GM23338 (cell line): ENCODE measurements around the gene PRKCH. TPM values are rescaled to one million over a fixed set of nuclear protein-coding genes. Genes with fewer than 3 reads are reported as not detected.

Experiments used
- ATAC-seq: fragments of 200-7000 bp; cut with Tn5 transposase; 3 replicates; pipeline ENCODE4 v1.9.1; 2020
- DNase-seq: peaks from one replicate; pipeline ENCODE4 v3.0.0-alpha.2; 2015; ENCODE audit warnings: low spot score
- H2AFZ ChIP-seq: fragments of 200-600 bp; sonication (generic); 2 replicates; pipeline ENCODE4 v1.8.0; 2016; ENCODE audit warnings: antibody characterized with exemption, mild to moderate bottlenecking, moderate library complexity
- H3F3A ChIP-seq: fragments of 200-600 bp; sonication (generic); replicated peaks from 2 replicates; pipeline ENCODE4 v1.8.0; 2017; ENCODE audit warnings: antibody characterized with exemption, mixed run types, low read depth
- H3K27ac ChIP-seq: fragments of 200-600 bp; sonication (generic); 2 replicates; pipeline ENCODE4 v1.6.1; 2016; ENCODE audit warnings: low read depth
- H3K27me3 ChIP-seq: fragments of 200-600 bp; sonication (generic); 2 replicates; pipeline ENCODE4 v1.8.0; 2016; ENCODE audit warnings: mild to moderate bottlenecking, mixed run types, moderate library complexity; ENCODE audit not compliant: insufficient read depth
- H3K36me3 ChIP-seq: fragments of 200-600 bp; sonication (generic); 2 replicates; pipeline ENCODE4 v1.8.0; 2016; ENCODE audit warnings: mild to moderate bottlenecking; ENCODE audit not compliant: insufficient read depth
- H3K4me1 ChIP-seq: fragments of 200-600 bp; sonication (generic); 2 replicates; pipeline ENCODE4 v1.8.0; 2016; ENCODE audit warnings: mild to moderate bottlenecking, moderate library complexity; ENCODE audit not compliant: insufficient read depth
- H3K4me2 ChIP-seq: fragments of 200-600 bp; sonication (generic); 2 replicates; pipeline ENCODE4 v1.7.1; 2017; ENCODE audit warnings: mixed run types
- H3K4me3 ChIP-seq: fragments of 200-600 bp; sonication (generic); 2 replicates; pipeline ENCODE4 v1.6.1; 2016; ENCODE audit warnings: mixed run types
- H3K79me2 ChIP-seq: fragments of 200-600 bp; sonication (generic); replicated peaks from 2 replicates; pipeline ENCODE4 v1.8.0; 2017; ENCODE audit warnings: mild to moderate bottlenecking; ENCODE audit not compliant: insufficient read depth
- H3K9me2 ChIP-seq: fragments of 200-600 bp; sonication (generic); 2 replicates; pipeline ENCODE4 v1.8.0; 2017; ENCODE audit not compliant: insufficient read depth
- H4K20me1 ChIP-seq: fragments of 200-600 bp; sonication (generic); replicated peaks from 2 replicates; pipeline ENCODE4 v1.8.0; 2017; ENCODE audit warnings: mild to moderate bottlenecking; ENCODE audit not compliant: insufficient read depth
- H3K27ac Mint-ChIP-seq: 2 replicates; pipeline ENCODE4 v1.8.0; 2020; ENCODE audit warnings: inconsistent platforms, mild to moderate bottlenecking, moderate library complexity, mixed read lengths
- H3K27me3 Mint-ChIP-seq: 3 replicates; pipeline ENCODE4 v1.8.0; 2022; ENCODE audit warnings: low read depth, mild to moderate bottlenecking, moderate library complexity, mixed read lengths, inconsistent platforms; ENCODE audit not compliant: insufficient read depth, poor library complexity
- H3K36me3 Mint-ChIP-seq: 3 replicates; pipeline ENCODE4 v1.8.0; 2021; ENCODE audit warnings: low read depth, mild to moderate bottlenecking, inconsistent platforms, moderate library complexity, mixed read lengths
- H3K4me1 Mint-ChIP-seq: 3 replicates; pipeline ENCODE4 v1.8.0; 2020; ENCODE audit warnings: mild to moderate bottlenecking, inconsistent platforms, mixed read lengths
- H3K4me3 Mint-ChIP-seq: 3 replicates; pipeline ENCODE4 v1.8.0; 2021; ENCODE audit warnings: moderate library complexity, mild to moderate bottlenecking, inconsistent platforms, mixed read lengths
- H3K9me3 Mint-ChIP-seq: 3 replicates; pipeline ENCODE4 v1.8.0; 2020; ENCODE audit warnings: moderate library complexity, mild to moderate bottlenecking, inconsistent platforms, mixed read lengths
- CREB1 ChIP-seq: fragments of 250-450 bp; sonication (Bioruptor Pico); IDR thresholded peaks from 2 replicates; pipeline ENCODE4 v1.5.0; 2020; ENCODE audit warnings: low read depth, mild to moderate bottlenecking, moderate library complexity
- ETS1 ChIP-seq: IDR thresholded peaks from 2 replicates; pipeline ENCODE4 v1.6.1; 2016; ENCODE audit warnings: antibody characterized with exemption
- EZH2phosphoT487 ChIP-seq: fragments of 200-600 bp; sonication (generic); IDR thresholded peaks from one replicate; pipeline ENCODE4 v1.8.1; 2018; ENCODE audit warnings: antibody characterized with exemption; ENCODE audit not compliant: unreplicated experiment
- NANOG ChIP-seq: IDR thresholded peaks from 2 replicates; pipeline ENCODE4 v1.6.1; 2016; ENCODE audit warnings: antibody characterized with exemption, borderline replicate concordance
- POLR2AphosphoS5 ChIP-seq: IDR thresholded peaks from 2 replicates; pipeline ENCODE4 v1.6.1; 2016; ENCODE audit warnings: antibody characterized with exemption, low read depth
- REST ChIP-seq: IDR thresholded peaks from one replicate; pipeline ENCODE4 v1.6.1; 2018; ENCODE audit warnings: antibody characterized with exemption; ENCODE audit not compliant: unreplicated experiment
- STAT1 ChIP-seq: IDR thresholded peaks from one replicate; pipeline ENCODE4 v1.6.1; 2016; ENCODE audit warnings: antibody characterized with exemption; ENCODE audit not compliant: unreplicated experiment
- ZNF114 ChIP-seq: fragments of 250-450 bp; sonication (Bioruptor Pico); IDR thresholded peaks from 2 replicates; pipeline ENCODE4 v1.5.0; 2020; ENCODE audit warnings: mild to moderate bottlenecking, moderate library complexity
- ZNF331 ChIP-seq: fragments of 250-450 bp; sonication (Bioruptor Pico); IDR thresholded peaks from 2 replicates; pipeline ENCODE4 v1.5.0; 2020; ENCODE audit warnings: low read depth, mild to moderate bottlenecking, moderate library complexity
- polyA plus RNA-seq: library from polyadenylated mRNA; unstranded; fragments of >200 nt; fragmentation: Nextera tagmentation; extraction: Ambion mirVana; gene quantifications from 2 replicates; pipeline ENCODE4 v1.2.1, GENCODE V29; 2016
- total RNA-seq: library from RNA; depleted of rRNA; stranded (reverse); fragments of >200 nt; shearing (Covaris generic); gene quantifications from 2 replicates; pipeline ENCODE4 v1.2.3, GENCODE V29; 2014

The PRKCH gene
- total and polyA plus RNA-seq, 2 experiments from 2014 or later: 5.4 to 10.1 TPM

GRCh38 chr14:61420326-61420725 lies 98.9 kb downstream of the PRKCH start (continued):
- TF ChIP-seq EZH2phosphoT487: no peak
- no peak for TF ChIP-seq NANOG
- no peak for TF ChIP-seq ETS1
- TF ChIP-seq ZNF331 (CRISPR knock-in tag): no peak
- TF ChIP-seq ZNF114 (CRISPR knock-in tag): no peak
- no peak for TF ChIP-seq POLR2AphosphoS5
- TF ChIP-seq CREB1 (CRISPR knock-in tag): no peak
- no peak for TF ChIP-seq REST

- H3K4me3 ChIP-seq: no peak overlapping the region
- DNase-seq: no peak
- Mint-ChIP-seq H3K27ac (no peak overlapping the region), H3K36me3 (peaks cover 3% of the 10 kb centered on the region; the same call in 1 of the 3 replicates), H3K4me1 (peaks cover 9% of the 10 kb centered on the region; the same call in 2 of the 3 replicates), H3K4me3 (no peak overlapping the region), H3K9me3 (peaks cover 6% of the 10 kb centered on the region; the same call in 1 of the 3 replicates), H3K27me3 (peaks cover 3% of the 10 kb centered on the region)
- H3F3A ChIP-seq: no peaks in the 10 kb centered on the region
- no peaks in the 10 kb centered on the region; the same call in 1 of the 2 replicates for H3K4me1 ChIP-seq
- H4K20me1 ChIP-seq: no peaks in the 10 kb centered on the region
- no peak overlapping the region for H2AFZ ChIP-seq
- no peak for ATAC-seq
- H3K79me2 ChIP-seq: no peaks in the 10 kb centered on the region
- no peak overlapping the region for H3K4me2 ChIP-seq
- H3K36me3 ChIP-seq: no peaks in the 10 kb centered on the region
- H3K27ac ChIP-seq: no peak overlapping the region
- H3K9me2 ChIP-seq: no peaks in the 10 kb centered on the region; the same call in 1 of the 2 replicates
- TF ChIP-seq ZNF114 (CRISPR knock-in tag) (no peak), EZH2phosphoT487 (no peak)
- no peaks in the 10 kb centered on the region for H3K27me3 ChIP-seq
Observed at GRCh38 chr14:61421212-61421923, 100.0 kb downstream of the PRKCH start.

- ATAC-seq (no peak), DNase-seq (no peak)
- H3K4me2 ChIP-seq: no peak overlapping the region
- H3K4me1 ChIP-seq: peaks cover 8% of the 10 kb centered on the region
- Mint-ChIP-seq H3K4me1 (peaks cover 24% of the 10 kb centered on the region), H3K27me3 (no peaks in the 10 kb centered on the region), H3K9me3 (peaks cover 7% of the 10 kb centered on the region; the same call in 2 of the 3 replicates), H3K36me3 (peaks cover 3% of the 10 kb centered on the region; the same call in 1 of the 3 replicates), H3K27ac (no peak overlapping the region), H3K4me3 (no peak overlapping the region)
- no peak overlapping the region for H3K27ac ChIP-seq
- H4K20me1 ChIP-seq: no peaks in the 10 kb centered on the region
- no peaks in the 10 kb centered on the region for H3K79me2 ChIP-seq
- TF ChIP-seq ETS1 (no peak), STAT1 (no peak), CREB1 (CRISPR knock-in tag) (no peak)
- H3K9me2 ChIP-seq: no peaks in the 10 kb centered on the region; the same call in 1 of the 2 replicates
- H2AFZ ChIP-seq: no peak overlapping the region
- H3K4me3 ChIP-seq: no peak overlapping the region
- H3K36me3 ChIP-seq: no peaks in the 10 kb centered on the region
- no peaks in the 10 kb centered on the region for H3K27me3 ChIP-seq
- no peaks in the 10 kb centered on the region for H3F3A ChIP-seq
Observed at GRCh38 chr14:61426048-61426447, 104.7 kb downstream of the PRKCH start.
